CD14-positive monocyte (primary cell): Measurements from ENCODE around the gene BFSP2. TPM values are rescaled to one million over a fixed set of nuclear protein-coding genes. Genes with fewer than 3 reads are reported as not detected.

Experiments
- DNase-seq, 3 donors: peaks; one replicate each; pipeline ENCODE4 v3.0.0-alpha.2; 2011 to 2022
- H2AFZ ChIP-seq: 2 replicates; pipeline ENCODE4 v1.6.0; 2012; ENCODE audit warnings: mild to moderate bottlenecking, low read depth, low read length, inconsistent platforms; ENCODE audit not compliant: insufficient read depth, poor library complexity, severe bottlenecking
- H3K27ac ChIP-seq, 2 donors: 1 replicate in 1 of 2; 2 replicates in 1 of 2; pipeline ENCODE4 v1.5.1; 2012 to 2013; ENCODE audit warnings: low read length in 2 of 2, control low read depth in 1 of 2, inconsistent platforms in 1 of 2, low read depth in 1 of 2, mild to moderate bottlenecking in 1 of 2
- H3K27me3 ChIP-seq, 2 donors: one replicate each; pipeline versions ENCODE4 v1.6.0 to v1.6.1; 2011 to 2013; ENCODE audit warnings: low read length in 2 of 2; ENCODE audit not compliant: control insufficient read depth in 2 of 2, insufficient read depth in 2 of 2
- H3K36me3 ChIP-seq, 2 donors: replicated peaks in 1 of 2; 1 replicate in 1 of 2; 2 replicates in 1 of 2; pipeline versions ENCODE4 v1.5.1 to v1.6.1; 2012 to 2013; ENCODE audit warnings: low read length in 2 of 2, control low read depth in 1 of 2, inconsistent platforms in 1 of 2, mild to moderate bottlenecking in 1 of 2; ENCODE audit not compliant: insufficient read depth in 2 of 2, control insufficient read depth in 1 of 2
- H3K4me1 ChIP-seq, 2 donors: 1 replicate in 1 of 2; 2 replicates in 1 of 2; pipeline versions ENCODE4 v1.5.1 to v1.6.1; 2012 to 2013; ENCODE audit warnings: low read length in 2 of 2, control low read depth in 1 of 2, inconsistent platforms in 1 of 2, mild to moderate bottlenecking in 1 of 2, moderate library complexity in 1 of 2; ENCODE audit not compliant: insufficient read depth in 2 of 2, control insufficient read depth in 1 of 2
- H3K4me2 ChIP-seq: replicated peaks from 2 replicates; pipeline ENCODE3; 2012; ENCODE audit warnings: low read length, moderate library complexity, mild to moderate bottlenecking; ENCODE audit not compliant: poor library complexity, severe bottlenecking; ENCODE audit errors: extremely low read depth
- H3K4me3 ChIP-seq, 3 experiments: fragments of 200-600 bp in 1 of 3; sonication (generic) in 1 of 3; replicated peaks in 1 of 3; 1 replicate in 2 of 3; 2 replicates in 1 of 3; pipeline ENCODE4 v1.5.1; 2011 to 2013; ENCODE audit warnings: low read length in 3 of 3, mild to moderate bottlenecking in 3 of 3, control low read depth in 2 of 3, low read depth in 2 of 3, inconsistent platforms in 1 of 3, moderate library complexity in 1 of 3
- H3K79me2 ChIP-seq: 2 replicates; pipeline ENCODE4 v1.6.0; 2012; ENCODE audit warnings: mild to moderate bottlenecking, control low read depth, inconsistent platforms, low read length, moderate library complexity; ENCODE audit not compliant: insufficient read depth
- H3K9ac ChIP-seq: 2 replicates; pipeline ENCODE4 v1.6.0; 2017; ENCODE audit warnings: low read length, mild to moderate bottlenecking; ENCODE audit not compliant: insufficient read depth, poor library complexity, severe bottlenecking
- H3K9me3 ChIP-seq, 2 donors: replicated peaks in 1 of 2; 1 replicate in 1 of 2; 2 replicates in 1 of 2; pipeline versions ENCODE4 v1.5.1 to v1.6.1; 2012 to 2013; ENCODE audit warnings: low read length in 2 of 2, control low read depth in 1 of 2; ENCODE audit not compliant: control insufficient read depth in 1 of 2, insufficient read depth in 1 of 2
- H4K20me1 ChIP-seq: 2 replicates; pipeline ENCODE4 v1.6.0; 2012; ENCODE audit warnings: mild to moderate bottlenecking, low read length, control low read depth, moderate library complexity; ENCODE audit not compliant: insufficient read depth
- H3K27ac Mint-ChIP-seq, 7 donors: one replicate each; pipeline ENCODE4 v1.8.0; 2020; ENCODE audit warnings: mild to moderate bottlenecking in 7 of 7, mixed read lengths in 7 of 7, moderate library complexity in 6 of 7, inconsistent platforms in 2 of 7
- H3K27me3 Mint-ChIP-seq, 3 donors: one replicate each; pipeline ENCODE4 v1.8.0; 2021 to 2022; ENCODE audit warnings: low read depth in 3 of 3, mild to moderate bottlenecking in 3 of 3, mixed read lengths in 3 of 3, moderate library complexity in 3 of 3, inconsistent platforms in 1 of 3
- H3K36me3 Mint-ChIP-seq, 2 donors: one replicate each; pipeline ENCODE4 v1.8.0; 2020; ENCODE audit warnings: mixed read lengths in 2 of 2, inconsistent platforms in 1 of 2, mild to moderate bottlenecking in 1 of 2
- H3K4me1 Mint-ChIP-seq: one replicate; pipeline ENCODE4 v1.8.0; 2020; ENCODE audit warnings: mild to moderate bottlenecking, mixed read lengths
- H3K4me3 Mint-ChIP-seq, 2 donors: one replicate each; pipeline ENCODE4 v1.8.0; 2020; ENCODE audit warnings: mild to moderate bottlenecking in 2 of 2, mixed read lengths in 2 of 2, moderate library complexity in 1 of 2
- H3K9me3 Mint-ChIP-seq, 7 donors: one replicate each; pipeline ENCODE4 v1.8.0; 2020 to 2022; ENCODE audit warnings: mixed read lengths in 7 of 7, mild to moderate bottlenecking in 6 of 7, moderate library complexity in 6 of 7, inconsistent platforms in 2 of 7
- CTCF ChIP-seq: fragments of 200-600 bp; IDR thresholded peaks from one replicate; pipeline ENCODE4 v1.8.0; 2022; ENCODE audit warnings: antibody characterized with exemption, mild to moderate bottlenecking
- WGBS: methylation state at CpG from one replicate; pipeline ENCODE4 v1.1.5; 2013; ENCODE audit warnings: missing lambda C conversion rate; ENCODE audit not compliant: insufficient coverage; 5-methylcytosine and 5-hydroxymethylcytosine counted together
- intact Hi-C, 2 donors: fragments of 100-400 bp; cut with micrococcal nuclease; formaldehyde crosslinking; loops; one replicate each; pipeline versions ENCODE4 v1.15.0 to v1.15.1; 2023
- polyA plus RNA-seq, 3 donors: library from polyadenylated mRNA; depleted of rRNA in 1 of 3; unstranded in 2 of 3; stranded (reverse) in 1 of 3; fragments of 300-500 nt in 2 of 3; fragments of >200 nt in 1 of 3; fragmentation: Illumina TruSeq in 2 of 3; gene quantifications; 1 replicate in 2 of 3; 2 replicates in 1 of 3; pipeline ENCODE4 v1.2.3, GENCODE V29; 2012 to 2021

BFSP2 gene
- polyA plus RNA-seq, 3 donors = not detected

- Mint-ChIP-seq H3K27ac (no peak overlapping the region), H3K9me3 (peaks cover 0 to 1% (median 0%) of the 10 kb centered on the region in 7 donors), H3K36me3 (no peaks in the 10 kb centered on the region), H3K4me3 (no peak overlapping the region), H3K4me1 (peaks cover 5% of the 10 kb centered on the region), H3K27me3 (peaks cover 0 to 2% (median 0%) of the 10 kb centered on the region in 3 donors)
- no peak overlapping the region for H3K4me2 ChIP-seq
- no peaks in the 10 kb centered on the region for H3K9me3 ChIP-seq
- no peak overlapping the region for H2AFZ ChIP-seq
- H3K27ac ChIP-seq = no peak overlapping the region
- no peaks in the 10 kb centered on the region for H3K36me3 ChIP-seq
- H3K4me1 ChIP-seq = peaks cover 0 to 4% of the 10 kb centered on the region in 2 donors
- H3K79me2 ChIP-seq = no peaks in the 10 kb centered on the region
- no peak for TF ChIP-seq CTCF
- H4K20me1 ChIP-seq = no peaks in the 10 kb centered on the region
- H3K9ac ChIP-seq = no peak overlapping the region
- H3K4me3 ChIP-seq = no peak overlapping the region
- intact Hi-C loops = no loop called here
- no peak for DNase-seq
- WGBS = 98% methylated on average over 6 of the region's 7 CpGs
- no peaks in the 10 kb centered on the region for H3K27me3 ChIP-seq
Measured at GRCh38 chr3:133469140-133469731, 69.4 kb downstream of the BFSP2 start.

- no peak overlapping the region for H3K27ac ChIP-seq
- 76% methylated on average over 20 of the region's 24 CpGs for WGBS
- no peak overlapping the region for H3K4me3 ChIP-seq
- Mint-ChIP-seq H3K4me3 (no peak overlapping the region), H3K27me3 (peaks cover 0 to 2% (median 0%) of the 10 kb centered on the region in 3 donors), H3K36me3 (no peaks in the 10 kb centered on the region), H3K9me3 (peaks cover 0 to 2% (median 0%) of the 10 kb centered on the region in 7 donors), H3K27ac (peak overlapping the region in 1 of 7 donors; percentile 71), H3K4me1 (peaks cover 11% of the 10 kb centered on the region)
- H2AFZ ChIP-seq = no peak overlapping the region
- no peaks in the 10 kb centered on the region for H4K20me1 ChIP-seq
- H3K4me1 ChIP-seq = peaks cover 0 to 6% of the 10 kb centered on the region in 2 donors
- H3K27me3 ChIP-seq = no peaks in the 10 kb centered on the region
- no peaks in the 10 kb centered on the region for H3K36me3 ChIP-seq
- H3K9ac ChIP-seq = no peak overlapping the region
- no peak for TF ChIP-seq CTCF
- H3K4me2 ChIP-seq = no peak overlapping the region
- intact Hi-C loops = no loop called here
- no peak for DNase-seq
- no peaks in the 10 kb centered on the region for H3K79me2 ChIP-seq
- H3K9me3 ChIP-seq = no peaks in the 10 kb centered on the region
Measured at GRCh38 chr3:133472242-133472641, 72.4 kb downstream of the BFSP2 start.
